HEK293 (cell line): ENCODE data around the gene AQR.

ENCODE experiments used
- TF ChIP-seq, protein P1 (sequence below): fragments of 450-650 bp; formaldehyde crosslinking; IDR thresholded peaks from 2 replicates; pipeline ENCODE4 v1.5.1; 2016; ENCODE audit warnings: missing biosample characterization, missing genetic modification characterization
- TF ChIP-seq, protein P2 (sequence below): fragments of 450-650 bp; formaldehyde crosslinking; IDR thresholded peaks from 2 replicates; pipeline ENCODE4 v1.5.1; 2016; ENCODE audit warnings: missing biosample characterization, missing genetic modification characterization

DNA sequence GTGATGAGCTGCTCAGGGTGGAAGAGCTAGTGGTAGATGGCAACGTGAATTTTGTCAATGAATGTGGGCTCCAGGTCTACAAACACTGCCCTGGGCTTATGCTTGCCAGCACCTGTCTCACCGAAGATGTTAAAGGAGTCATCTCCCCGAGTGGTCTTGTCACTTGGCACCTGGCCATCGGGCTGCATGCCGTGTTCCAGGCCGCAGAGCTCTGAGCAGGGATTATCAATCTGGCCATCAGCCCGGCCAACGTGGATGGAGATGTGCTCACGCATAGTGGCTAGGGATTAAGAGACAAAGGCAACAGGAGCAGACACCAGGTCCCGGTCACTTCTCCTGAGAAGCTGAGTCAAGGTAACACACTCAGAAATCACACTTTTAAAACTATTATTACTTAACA lies 119.4 kb downstream of the AQR start:
- TF ChIP-seq, protein P1, sequence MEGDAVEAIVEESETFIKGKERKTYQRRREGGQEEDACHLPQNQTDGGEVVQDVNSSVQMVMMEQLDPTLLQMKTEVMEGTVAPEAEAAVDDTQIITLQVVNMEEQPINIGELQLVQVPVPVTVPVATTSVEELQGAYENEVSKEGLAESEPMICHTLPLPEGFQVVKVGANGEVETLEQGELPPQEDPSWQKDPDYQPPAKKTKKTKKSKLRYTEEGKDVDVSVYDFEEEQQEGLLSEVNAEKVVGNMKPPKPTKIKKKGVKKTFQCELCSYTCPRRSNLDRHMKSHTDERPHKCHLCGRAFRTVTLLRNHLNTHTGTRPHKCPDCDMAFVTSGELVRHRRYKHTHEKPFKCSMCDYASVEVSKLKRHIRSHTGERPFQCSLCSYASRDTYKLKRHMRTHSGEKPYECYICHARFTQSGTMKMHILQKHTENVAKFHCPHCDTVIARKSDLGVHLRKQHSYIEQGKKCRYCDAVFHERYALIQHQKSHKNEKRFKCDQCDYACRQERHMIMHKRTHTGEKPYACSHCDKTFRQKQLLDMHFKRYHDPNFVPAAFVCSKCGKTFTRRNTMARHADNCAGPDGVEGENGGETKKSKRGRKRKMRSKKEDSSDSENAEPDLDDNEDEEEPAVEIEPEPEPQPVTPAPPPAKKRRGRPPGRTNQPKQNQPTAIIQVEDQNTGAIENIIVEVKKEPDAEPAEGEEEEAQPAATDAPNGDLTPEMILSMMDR (tag by site-specific recombination), result no peak
- TF ChIP-seq, protein P2, sequence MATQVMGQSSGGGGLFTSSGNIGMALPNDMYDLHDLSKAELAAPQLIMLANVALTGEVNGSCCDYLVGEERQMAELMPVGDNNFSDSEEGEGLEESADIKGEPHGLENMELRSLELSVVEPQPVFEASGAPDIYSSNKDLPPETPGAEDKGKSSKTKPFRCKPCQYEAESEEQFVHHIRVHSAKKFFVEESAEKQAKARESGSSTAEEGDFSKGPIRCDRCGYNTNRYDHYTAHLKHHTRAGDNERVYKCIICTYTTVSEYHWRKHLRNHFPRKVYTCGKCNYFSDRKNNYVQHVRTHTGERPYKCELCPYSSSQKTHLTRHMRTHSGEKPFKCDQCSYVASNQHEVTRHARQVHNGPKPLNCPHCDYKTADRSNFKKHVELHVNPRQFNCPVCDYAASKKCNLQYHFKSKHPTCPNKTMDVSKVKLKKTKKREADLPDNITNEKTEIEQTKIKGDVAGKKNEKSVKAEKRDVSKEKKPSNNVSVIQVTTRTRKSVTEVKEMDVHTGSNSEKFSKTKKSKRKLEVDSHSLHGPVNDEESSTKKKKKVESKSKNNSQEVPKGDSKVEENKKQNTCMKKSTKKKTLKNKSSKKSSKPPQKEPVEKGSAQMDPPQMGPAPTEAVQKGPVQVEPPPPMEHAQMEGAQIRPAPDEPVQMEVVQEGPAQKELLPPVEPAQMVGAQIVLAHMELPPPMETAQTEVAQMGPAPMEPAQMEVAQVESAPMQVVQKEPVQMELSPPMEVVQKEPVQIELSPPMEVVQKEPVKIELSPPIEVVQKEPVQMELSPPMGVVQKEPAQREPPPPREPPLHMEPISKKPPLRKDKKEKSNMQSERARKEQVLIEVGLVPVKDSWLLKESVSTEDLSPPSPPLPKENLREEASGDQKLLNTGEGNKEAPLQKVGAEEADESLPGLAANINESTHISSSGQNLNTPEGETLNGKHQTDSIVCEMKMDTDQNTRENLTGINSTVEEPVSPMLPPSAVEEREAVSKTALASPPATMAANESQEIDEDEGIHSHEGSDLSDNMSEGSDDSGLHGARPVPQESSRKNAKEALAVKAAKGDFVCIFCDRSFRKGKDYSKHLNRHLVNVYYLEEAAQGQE (tag by site-specific recombination), result no peak
